GM06990 (cell line): ENCODE measurements around the gene HHIP.
A peak's percentile ranks its signal among the peaks of the same experiment; 100 is the strongest.
"Not testable (repeated sequence)": the region's sequence is repeated elsewhere in the genome, so short reads cannot be mapped to it uniquely, and the experiment has no call there.

Experiments
- DNase-seq: peaks from one replicate; pipeline ENCODE4 v3.0.0-alpha.2; 2011; ENCODE audit not compliant: insufficient read length; ENCODE audit errors: extremely low read depth
- H3K27me3 ChIP-seq: replicated peaks from 2 replicates; pipeline ENCODE4 v1.6.0; 2011; ENCODE audit warnings: low read length; ENCODE audit not compliant: control insufficient read depth, insufficient read depth
- H3K36me3 ChIP-seq: 2 replicates; pipeline ENCODE4 v1.5.1; 2011; ENCODE audit warnings: low read length; ENCODE audit not compliant: control insufficient read depth, insufficient read depth
- H3K4me3 ChIP-seq: replicated peaks from 2 replicates; pipeline ENCODE4 v1.5.1; 2011; ENCODE audit warnings: low read depth, mild to moderate bottlenecking, control low read depth, low read length
- TF ChIP-seq, protein P1 (sequence below): IDR thresholded peaks from 2 replicates; pipeline ENCODE4 v1.5.1; 2011; ENCODE audit warnings: low read length, control low read depth, mild to moderate bottlenecking, inconsistent platforms; ENCODE audit not compliant: insufficient read depth, poor library complexity, severe bottlenecking

Gene HHIP

DNA sequence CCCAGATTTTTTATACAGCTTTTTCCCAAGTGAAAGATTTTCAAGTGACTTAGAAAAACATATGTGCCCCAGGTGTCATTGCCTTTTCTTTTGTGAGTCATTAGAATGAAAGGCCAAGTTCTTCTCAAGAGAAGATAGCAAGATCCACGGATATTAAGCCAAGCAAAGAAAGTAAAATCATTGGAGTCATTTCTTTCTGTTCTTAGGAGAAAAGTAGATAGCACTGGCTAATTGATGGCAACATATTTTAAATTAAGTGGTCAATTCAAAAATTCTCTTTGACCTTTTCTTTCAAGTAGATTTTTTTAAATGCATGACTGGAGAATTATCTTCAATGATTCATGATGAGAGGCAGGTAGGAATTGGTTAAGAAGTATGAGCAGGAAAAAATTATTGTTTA is 94.4 kb downstream of the HHIP start:
- TF ChIP-seq, protein P1, sequence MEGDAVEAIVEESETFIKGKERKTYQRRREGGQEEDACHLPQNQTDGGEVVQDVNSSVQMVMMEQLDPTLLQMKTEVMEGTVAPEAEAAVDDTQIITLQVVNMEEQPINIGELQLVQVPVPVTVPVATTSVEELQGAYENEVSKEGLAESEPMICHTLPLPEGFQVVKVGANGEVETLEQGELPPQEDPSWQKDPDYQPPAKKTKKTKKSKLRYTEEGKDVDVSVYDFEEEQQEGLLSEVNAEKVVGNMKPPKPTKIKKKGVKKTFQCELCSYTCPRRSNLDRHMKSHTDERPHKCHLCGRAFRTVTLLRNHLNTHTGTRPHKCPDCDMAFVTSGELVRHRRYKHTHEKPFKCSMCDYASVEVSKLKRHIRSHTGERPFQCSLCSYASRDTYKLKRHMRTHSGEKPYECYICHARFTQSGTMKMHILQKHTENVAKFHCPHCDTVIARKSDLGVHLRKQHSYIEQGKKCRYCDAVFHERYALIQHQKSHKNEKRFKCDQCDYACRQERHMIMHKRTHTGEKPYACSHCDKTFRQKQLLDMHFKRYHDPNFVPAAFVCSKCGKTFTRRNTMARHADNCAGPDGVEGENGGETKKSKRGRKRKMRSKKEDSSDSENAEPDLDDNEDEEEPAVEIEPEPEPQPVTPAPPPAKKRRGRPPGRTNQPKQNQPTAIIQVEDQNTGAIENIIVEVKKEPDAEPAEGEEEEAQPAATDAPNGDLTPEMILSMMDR: no peak
- DNase-seq: no peak
- Histone ChIP-seq H3K4me3 (no peak overlapping the region), H3K27me3 (no peaks in the 10 kb centered on the region), H3K36me3 (no peaks in the 10 kb centered on the region)

DNA sequence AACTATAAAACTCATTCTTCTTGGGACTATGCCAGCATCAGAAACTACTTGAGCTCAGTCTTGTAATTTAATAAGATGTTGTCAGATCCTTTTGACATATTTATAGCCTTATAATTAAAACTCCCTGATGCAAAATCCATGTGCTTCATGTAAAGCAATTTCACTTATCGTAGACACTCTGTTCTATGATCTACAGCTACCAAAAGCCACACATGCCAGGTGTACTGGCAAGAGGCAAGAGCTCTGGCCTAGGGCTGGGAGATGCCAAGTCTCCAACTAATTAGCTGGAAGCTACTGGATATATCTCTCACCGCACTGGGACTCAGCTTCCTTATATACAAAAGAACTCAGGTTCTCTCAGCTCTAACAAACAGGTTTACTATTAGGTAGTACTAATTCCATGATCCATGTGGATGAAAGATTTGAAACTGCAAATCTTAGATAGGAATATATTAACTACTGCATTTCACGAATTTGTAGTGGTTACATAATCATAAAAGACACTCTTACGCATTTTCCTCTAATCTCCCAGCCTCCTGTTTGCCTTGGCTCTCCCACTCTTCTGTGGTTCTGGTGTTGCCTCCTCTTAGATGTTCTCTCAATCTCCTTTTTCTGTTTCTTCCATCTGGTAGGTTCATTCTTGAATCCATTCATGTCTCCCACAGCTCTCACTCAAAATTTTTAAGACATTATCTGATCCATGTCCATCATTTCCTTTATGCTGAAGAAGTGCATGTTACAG is 103.0 kb downstream of the HHIP start:
- no peak for DNase-seq
- H3K4me3 ChIP-seq: no peak overlapping the region
- no peaks in the 10 kb centered on the region for H3K36me3 ChIP-seq
- TF ChIP-seq, protein P1: no peak
- no peaks in the 10 kb centered on the region for H3K27me3 ChIP-seq

DNA sequence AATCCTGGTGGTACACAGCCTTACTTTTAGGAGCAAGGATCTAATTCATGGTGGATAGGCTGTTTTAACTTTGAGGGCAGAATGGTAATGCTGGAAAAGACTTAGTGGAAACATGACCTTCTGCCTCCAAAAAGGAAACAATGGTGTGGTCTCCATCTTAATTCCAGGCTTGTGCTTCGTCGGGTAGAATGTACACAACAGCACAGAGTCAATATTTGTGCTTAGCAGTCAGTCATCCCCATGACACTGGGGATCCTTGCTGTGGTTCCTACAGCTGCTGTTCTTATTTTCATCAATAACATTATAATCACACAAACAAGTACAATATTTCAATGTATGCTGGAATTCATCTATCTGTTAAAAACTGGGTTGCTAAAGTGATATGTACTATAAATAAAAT is 104.4 kb downstream of the HHIP start:
- no peaks in the 10 kb centered on the region for H3K36me3 ChIP-seq
- TF ChIP-seq, protein P1: no peak
- H3K27me3 ChIP-seq: no peaks in the 10 kb centered on the region
- no peak overlapping the region for H3K4me3 ChIP-seq
- no peak for DNase-seq

DNA sequence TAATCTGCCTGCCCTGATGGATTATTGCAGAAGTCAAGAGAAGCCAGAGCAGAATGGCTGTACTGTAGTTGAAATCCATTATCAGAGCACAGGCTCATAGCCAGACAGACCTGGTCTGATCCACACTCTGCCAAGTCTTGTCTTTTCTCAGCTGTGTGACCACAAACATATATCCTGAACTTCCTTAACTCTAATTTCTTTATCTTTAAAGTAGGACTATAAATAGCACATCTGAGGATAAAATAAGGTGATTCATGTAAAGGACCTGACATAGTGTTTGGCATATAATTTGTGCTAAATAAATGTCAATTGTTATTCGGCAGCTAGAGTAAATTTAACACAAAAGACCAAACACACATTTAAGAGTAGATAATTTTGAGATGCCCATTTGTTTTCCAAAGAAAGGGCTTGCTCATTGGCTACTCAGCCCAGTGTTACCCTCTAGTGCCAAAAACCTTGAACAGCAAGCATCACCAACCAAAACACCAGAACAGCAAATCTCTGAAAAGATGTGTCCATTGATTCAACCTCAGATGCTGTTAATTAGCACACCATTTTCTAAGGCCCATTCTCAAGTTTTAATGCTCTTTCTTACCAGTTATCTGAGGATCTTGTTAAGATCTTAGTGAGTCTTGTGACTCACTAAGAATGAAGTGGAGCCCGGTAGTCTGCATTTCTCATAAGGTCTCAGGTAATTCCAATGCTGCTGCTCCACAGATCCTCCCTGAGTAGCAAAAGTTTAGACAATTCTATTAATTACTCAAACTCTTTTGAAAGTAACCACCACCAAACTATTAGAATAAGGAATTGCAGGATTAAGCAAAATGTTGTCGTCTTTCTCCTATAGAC is 108.8 kb downstream of the HHIP start:
- no peaks in the 10 kb centered on the region for H3K27me3 ChIP-seq
- TF ChIP-seq, protein P1: peak; percentile 34
- DNase-seq: no peak
- H3K36me3 ChIP-seq: no peaks in the 10 kb centered on the region
- H3K4me3 ChIP-seq: no peak overlapping the region

DNA sequence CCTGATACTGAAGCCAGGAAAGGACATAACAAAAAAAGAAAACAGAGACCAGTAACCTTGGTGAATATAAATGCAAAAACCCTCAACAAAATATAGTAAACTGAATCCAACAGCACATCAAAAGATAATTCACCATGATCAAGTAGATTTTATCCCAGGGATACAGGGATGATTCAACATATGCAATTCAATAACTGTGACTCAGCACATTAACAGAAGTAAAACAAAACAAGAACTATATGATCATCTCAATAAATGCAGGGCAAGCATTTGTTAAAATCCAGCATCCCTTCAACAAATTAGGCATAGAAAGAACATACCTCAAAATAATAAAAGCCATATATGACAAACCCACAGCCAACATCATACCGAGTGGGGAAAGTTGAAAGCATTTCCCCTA is 112.0 kb downstream of the HHIP start:
- Histone ChIP-seq H3K36me3 (no peaks in the 10 kb centered on the region), H3K27me3 (no peaks in the 10 kb centered on the region), H3K4me3 (no peak overlapping the region)
- DNase-seq: no peak
- TF ChIP-seq, protein P1: no peak

DNA sequence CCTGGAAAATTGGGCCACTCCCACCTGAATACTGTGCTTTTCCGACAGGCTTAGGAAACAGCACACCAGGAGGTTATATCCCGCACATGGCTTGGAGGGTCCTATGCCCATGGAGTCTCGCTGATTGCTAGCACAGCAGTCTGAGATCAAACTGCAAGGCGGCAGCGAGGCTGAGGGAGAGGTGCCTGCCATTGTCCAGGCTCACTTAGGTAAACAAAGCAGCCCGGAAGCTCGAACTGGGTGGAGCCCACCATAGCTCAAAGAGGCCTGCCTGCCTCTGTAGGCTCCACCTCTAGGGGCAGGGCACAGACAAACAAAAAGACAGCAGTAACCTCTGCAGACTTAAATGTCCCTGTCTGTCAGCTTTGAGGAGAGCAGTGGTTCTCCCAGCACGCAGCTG is 122.9 kb downstream of the HHIP start:
- not testable (repeated sequence) for H3K4me3 ChIP-seq, H3K27me3 ChIP-seq, H3K36me3 ChIP-seq, DNase-seq
